Choroid plexus epithelial cell (primary cell): ENCODE measurements around the gene UNKL.

ENCODE experiments used
- DNase-seq: peaks from one replicate; pipeline ENCODE4 v3.0.0-alpha.2; 2010; ENCODE audit warnings: low read depth
- H3K4me3 ChIP-seq: 2 replicates; pipeline ENCODE4 v1.5.1; 2011; ENCODE audit warnings: low read depth, mild to moderate bottlenecking, control low read depth, low read length, moderate library complexity
- CTCF ChIP-seq: conservative IDR thresholded peaks from 2 replicates; pipeline ENCODE4 v1.5.1; 2011; ENCODE audit warnings: low read depth, mild to moderate bottlenecking, control low read depth, inconsistent platforms, low read length, moderate library complexity

Gene UNKL

DNA sequence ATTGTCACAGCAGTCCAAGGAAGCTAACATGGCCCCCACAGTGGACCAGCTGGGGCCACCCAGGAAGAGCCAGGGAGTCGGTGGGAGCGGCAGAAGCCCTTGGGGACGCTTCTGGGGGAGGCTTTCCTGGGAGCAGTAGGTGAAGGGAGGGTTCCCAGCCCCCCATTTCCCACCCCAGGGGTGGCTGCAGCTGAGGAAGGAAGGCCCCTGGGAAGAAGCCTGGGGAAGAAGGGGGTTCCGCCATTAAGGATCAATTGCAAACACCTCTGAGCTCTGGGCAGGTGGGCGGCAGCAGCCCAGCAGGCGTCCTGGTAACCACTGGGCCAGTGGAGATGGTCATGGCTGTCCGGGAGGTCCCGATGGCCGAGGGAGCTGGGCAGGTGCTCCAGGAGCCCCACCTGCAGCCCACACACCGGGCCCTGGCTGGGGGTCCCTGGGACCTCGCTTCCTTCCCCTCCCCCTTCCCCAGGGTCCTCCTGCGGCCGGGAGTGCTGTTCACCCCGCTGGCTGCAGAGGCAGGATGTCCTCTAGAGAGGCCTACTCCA lies 15.8 kb upstream of the UNKL start:
- H3K4me3 ChIP-seq = no peak overlapping the region
- no peak for DNase-seq
- no peak for TF ChIP-seq CTCF

DNA sequence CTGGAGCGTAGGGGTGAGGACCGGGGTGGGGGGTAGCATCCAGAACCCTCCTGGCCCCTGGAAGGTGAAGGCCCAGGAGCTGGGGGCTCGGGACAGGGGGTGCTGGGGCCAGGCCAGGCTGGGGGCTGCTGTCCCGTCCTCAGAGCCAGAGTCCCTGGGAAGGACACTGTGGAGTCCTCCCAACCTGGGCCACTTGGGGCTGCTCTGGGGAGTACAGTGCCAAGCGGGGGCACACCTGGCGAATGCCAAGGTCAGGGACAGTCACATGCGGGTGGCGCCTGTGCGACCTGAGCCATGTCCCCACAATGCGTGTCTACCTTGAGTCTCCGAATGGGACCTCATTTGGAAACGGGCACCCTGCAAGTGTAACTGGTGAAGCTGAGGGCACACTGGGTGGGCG lies 15.1 kb upstream of the UNKL start:
- no peak overlapping the region for H3K4me3 ChIP-seq
- TF ChIP-seq CTCF = no peak
- DNase-seq = no peak

DNA sequence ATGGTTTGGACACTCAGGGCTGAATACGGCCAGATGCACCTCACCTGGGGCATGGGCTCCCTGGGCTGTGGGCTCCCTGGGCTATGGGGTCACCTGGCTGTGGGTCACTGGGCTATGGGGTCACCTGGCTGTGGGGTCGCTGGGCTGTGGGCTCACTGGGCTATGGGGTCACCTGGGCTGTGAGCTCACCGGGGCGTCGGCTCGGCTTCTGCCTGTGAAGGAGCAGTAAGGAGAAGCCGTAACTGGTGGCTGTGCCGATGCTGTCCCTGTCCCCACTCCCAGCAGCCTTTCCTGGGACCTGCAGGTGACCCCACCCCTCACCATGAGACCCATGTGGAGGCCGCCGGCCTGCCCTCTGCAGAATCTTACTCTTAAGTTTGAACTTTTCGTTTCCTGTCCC lies 14.5 kb upstream of the UNKL start:
- TF ChIP-seq CTCF = no peak
- no peak overlapping the region for H3K4me3 ChIP-seq
- DNase-seq = no peak

- TF ChIP-seq CTCF = peak; percentile 54
These were observed 14.0 kb upstream of the UNKL start for GRCh38 chr16:1428511-1428910.

DNA sequence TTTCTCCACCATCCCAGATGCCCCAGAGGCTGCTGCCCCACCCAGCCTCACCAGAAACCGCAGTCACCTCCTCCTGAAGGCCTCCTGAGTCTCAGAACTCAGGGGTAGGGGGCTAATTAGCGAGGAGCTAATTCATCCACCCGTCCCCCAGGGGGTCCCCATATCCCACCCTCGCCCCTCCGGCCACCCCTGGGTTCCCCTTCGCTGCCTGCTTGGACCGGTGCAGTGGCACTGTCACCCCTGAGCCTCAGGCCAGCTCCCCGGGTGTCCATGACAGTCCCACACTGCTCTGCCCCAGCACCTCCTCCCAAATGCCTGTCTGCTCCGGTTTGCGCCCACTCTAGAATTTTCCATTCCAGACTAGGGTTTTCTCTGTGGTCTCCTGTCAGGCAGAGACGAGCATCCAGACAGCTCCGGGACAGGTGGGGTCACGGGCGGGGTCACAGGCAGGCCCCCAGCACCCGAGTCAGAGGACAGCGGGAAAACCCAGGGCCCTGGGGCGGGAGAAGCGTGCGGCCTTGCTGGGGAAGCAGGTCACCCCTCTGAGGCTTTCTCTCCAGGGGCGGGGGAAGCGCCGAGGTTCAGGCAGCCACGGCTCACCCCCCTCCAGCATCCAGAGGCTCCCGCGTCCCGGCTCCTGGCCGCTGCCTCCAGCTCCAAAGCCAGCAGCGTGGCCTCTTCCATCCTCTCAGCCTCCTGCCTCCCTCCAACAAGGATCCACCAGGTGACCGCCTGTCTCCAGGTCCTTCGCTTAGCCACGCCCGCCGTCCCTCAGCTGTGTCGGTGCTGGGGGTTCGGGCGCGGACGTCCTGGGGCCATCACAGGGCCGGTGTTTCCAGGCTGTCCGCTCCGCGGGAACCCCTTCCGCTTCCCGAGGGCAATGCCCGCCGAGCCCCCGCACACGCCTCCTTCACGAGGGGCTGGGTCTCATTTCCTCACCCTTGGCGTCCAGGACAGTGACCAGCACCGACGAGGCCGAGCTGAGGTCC lies 13.3 kb upstream of the UNKL start:
- no peak for DNase-seq
- no peak overlapping the region for H3K4me3 ChIP-seq
- TF ChIP-seq CTCF = no peak

More at GRCh38 chr16:1428511-1428910, 14.0 kb upstream of the UNKL start:
- peak; percentile 27 for DNase-seq
- no peak overlapping the region for H3K4me3 ChIP-seq

DNA sequence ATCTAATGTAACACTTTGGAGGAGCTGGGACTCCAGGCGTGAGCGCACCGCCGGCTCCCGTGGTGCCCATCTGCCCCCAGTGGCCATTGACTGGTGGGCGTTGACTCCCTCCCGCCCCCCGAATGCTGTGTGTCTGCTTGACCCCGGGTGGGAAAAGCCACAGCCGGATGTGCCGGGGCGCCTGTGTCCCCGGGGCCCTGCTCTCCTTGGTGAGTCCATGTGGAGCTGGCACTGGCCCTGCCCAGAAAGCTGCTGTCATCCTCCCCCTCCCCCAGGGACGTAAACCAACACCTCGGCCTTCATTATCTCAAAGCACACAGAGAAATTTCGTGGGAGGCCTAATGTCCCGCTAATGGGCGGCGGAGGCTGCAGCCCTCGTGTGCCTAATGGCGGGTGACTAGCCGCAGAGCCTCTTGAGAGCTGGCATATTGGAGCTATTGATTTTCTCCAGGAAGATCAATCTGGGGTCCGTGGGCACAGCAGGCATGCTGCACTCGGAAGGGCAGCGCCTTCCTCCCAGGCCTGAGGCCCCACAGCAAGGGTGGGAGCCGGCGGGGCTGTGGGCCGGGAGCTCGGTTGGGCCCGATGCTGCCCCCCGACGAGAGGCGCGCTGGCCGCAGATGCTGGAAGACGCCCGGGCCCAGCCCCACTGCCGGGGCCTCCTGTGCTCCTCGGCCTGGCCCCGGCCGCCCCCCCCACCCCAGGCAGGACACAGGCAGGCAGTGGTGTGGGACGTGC lies 12.4 kb upstream of the UNKL start:
- DNase-seq = no peak
- no peak overlapping the region for H3K4me3 ChIP-seq
- no peak for TF ChIP-seq CTCF
